Endothelial cell of umbilical vein (primary cell): ENCODE data around the gene S100P. TPM values are rescaled to one million over a fixed set of nuclear protein-coding genes. Genes with fewer than 3 reads are reported as not detected.

ENCODE experiments used
- BruUV-seq: library from RNA; stranded (reverse); fragments of 400-500 nt; replicated peaks from 2 replicates; lab custom pipeline; 2021; lab: Mats Ljungman, UMichigan
- CTCF ChIA-PET: fragments of 300-600, 350-600 bp; sonication (Branson Sonifier 250); formaldehyde crosslinking; loops from one replicate; lab custom pipeline; 2021; ENCODE audit warnings: antibody characterized with exemption, inconsistent platforms; lab: Charles Lee
- POLR2A ChIA-PET: fragments of 300-600, 350-600 bp; sonication (Branson Sonifier 250); formaldehyde crosslinking; loops from one replicate; lab custom pipeline; 2021; ENCODE audit warnings: antibody characterized with exemption, inconsistent platforms; lab: Charles Lee
- DNase-seq: peaks from one replicate; pipeline ENCODE4 v3.0.0-alpha.2; 2011; ENCODE audit warnings: low read depth, low spot score
- FAIRE-seq: peaks from 2 replicates; lab custom pipeline; 2011; peaks lifted over from hg19 to GRCh38; lab: Jason Lieb, UNC
- H2AFZ ChIP-seq: 2 replicates; pipeline ENCODE4 v1.6.0; 2012; ENCODE audit warnings: low read depth, low read length, control low read depth, inconsistent platforms
- H3K27ac ChIP-seq: 2 replicates; pipeline ENCODE4 v1.5.1; 2011; ENCODE audit warnings: low read depth, mild to moderate bottlenecking, control low read depth, low read length, moderate library complexity; ENCODE audit not compliant: insufficient read depth
- H3K27me3 ChIP-seq, 2 experiments: 2 replicates each; pipeline versions ENCODE4 v1.6.0 to v1.6.1; 2011; ENCODE audit warnings: low read length in 2 of 2, mixed read lengths in 1 of 2; ENCODE audit not compliant: control insufficient read depth in 2 of 2, insufficient read depth in 2 of 2
- H3K36me3 ChIP-seq, 2 experiments: 2 replicates in 1 of 2; 3 replicates in 1 of 2; pipeline ENCODE4 v1.5.1; 2011; ENCODE audit warnings: low read length in 2 of 2, mild to moderate bottlenecking in 1 of 2, moderate library complexity in 1 of 2; ENCODE audit not compliant: control insufficient read depth in 2 of 2, insufficient read depth in 2 of 2; ENCODE audit errors: extremely low read depth in 1 of 2
- H3K4me1 ChIP-seq: 3 replicates; pipeline ENCODE4 v1.5.1; 2011; ENCODE audit warnings: mild to moderate bottlenecking, low read length; ENCODE audit not compliant: control insufficient read depth, insufficient read depth; ENCODE audit errors: extremely low read depth
- H3K4me2 ChIP-seq: 2 replicates; pipeline ENCODE4 v1.6.1; 2011; ENCODE audit warnings: low read length, control low read depth, mixed read lengths; ENCODE audit not compliant: insufficient read depth
- H3K4me3 ChIP-seq, 3 experiments: fragments of 200-600 bp in 1 of 3; sonication (generic), shearing (Covaris generic) in 1 of 3; replicated peaks in 1 of 3; 2 replicates each; pipeline ENCODE4 v1.5.1; 2011 to 2016; ENCODE audit warnings: control low read depth in 3 of 3, low read length in 3 of 3, mild to moderate bottlenecking in 2 of 3, inconsistent platforms in 1 of 3, low read depth in 1 of 3, moderate library complexity in 1 of 3; ENCODE audit not compliant: insufficient read depth in 1 of 3
- H3K79me2 ChIP-seq: 2 replicates; pipeline ENCODE4 v1.6.0; 2012; ENCODE audit warnings: low read length, inconsistent platforms; ENCODE audit not compliant: control insufficient read depth, insufficient read depth
- H3K9ac ChIP-seq: replicated peaks from 2 replicates; pipeline ENCODE3; 2011; ENCODE audit warnings: low read length, control low read depth; ENCODE audit not compliant: insufficient read depth; ENCODE audit errors: extremely low read depth
- H3K9me1 ChIP-seq: replicated peaks from 3 replicates; pipeline ENCODE4 v1.6.0; 2011; ENCODE audit warnings: mild to moderate bottlenecking, low read length; ENCODE audit not compliant: control insufficient read depth, insufficient read depth; ENCODE audit errors: extremely low read depth
- H3K9me3 ChIP-seq: replicated peaks from 2 replicates; pipeline ENCODE4 v1.5.1; 2012; ENCODE audit warnings: low read length, inconsistent platforms; ENCODE audit not compliant: control insufficient read depth, insufficient read depth
- H4K20me1 ChIP-seq: replicated peaks from 2 replicates; pipeline ENCODE3; 2011; ENCODE audit warnings: mild to moderate bottlenecking, low read length; ENCODE audit not compliant: control insufficient read depth, insufficient read depth; ENCODE audit errors: extremely low read depth
- CTCF ChIP-seq, 2 donors: IDR thresholded peaks; 1 replicate in 1 of 2; 2 replicates in 1 of 2; pipeline ENCODE4 v1.5.1; 2011; ENCODE audit warnings: low read length in 2 of 2, mild to moderate bottlenecking in 2 of 2, moderate library complexity in 2 of 2, control low read depth in 1 of 2, inconsistent platforms in 1 of 2, low read depth in 1 of 2; ENCODE audit not compliant: insufficient read depth in 1 of 2; ENCODE audit errors: extremely low read depth in 1 of 2
- EZH2 ChIP-seq: IDR thresholded peaks from 2 replicates; pipeline ENCODE4 v1.6.1; 2012; ENCODE audit warnings: borderline replicate concordance, low read depth, mild to moderate bottlenecking, moderate library complexity, low read length, inconsistent platforms; ENCODE audit not compliant: severe bottlenecking
- FOS ChIP-seq: IDR thresholded peaks from 2 replicates; pipeline ENCODE4 v1.6.1; 2011; ENCODE audit warnings: mild to moderate bottlenecking, low read length, moderate library complexity, borderline replicate concordance; ENCODE audit not compliant: insufficient read depth
- GATA2 ChIP-seq: IDR thresholded peaks from 2 replicates; pipeline ENCODE4 v1.7.0; 2011; ENCODE audit warnings: low read depth, mild to moderate bottlenecking, moderate library complexity, mixed read lengths, low read length; ENCODE audit not compliant: insufficient read length, insufficient read depth
- JUN ChIP-seq: IDR thresholded peaks from 2 replicates; pipeline ENCODE4 v1.6.1; 2011; ENCODE audit warnings: borderline replicate concordance, low read depth; ENCODE audit not compliant: insufficient read length, insufficient read depth
- MAX ChIP-seq: IDR thresholded peaks from 2 replicates; pipeline ENCODE4 v1.6.1; 2011; ENCODE audit not compliant: insufficient read depth, insufficient read length
- MYC ChIP-seq: IDR thresholded peaks from one replicate; pipeline ENCODE4 v1.6.1; 2011; ENCODE audit warnings: mild to moderate bottlenecking, low read depth, low read length
- POLR2A ChIP-seq: IDR thresholded peaks from 2 replicates; pipeline ENCODE4 v1.6.1; 2012; ENCODE audit warnings: low read depth, mild to moderate bottlenecking, control low read depth, low read length
- POLR2AphosphoS5 ChIP-seq: IDR thresholded peaks from 2 replicates; pipeline ENCODE4 v1.6.1; 2012; ENCODE audit warnings: low read depth, mild to moderate bottlenecking, control low read depth, low read length, moderate library complexity; ENCODE audit not compliant: insufficient read depth
- dilution Hi-C: fragments of 300-500 bp; cut with MboI; formaldehyde crosslinking; loops from one replicate; pipeline ENCODE4 v1.15.0; 2019; ENCODE audit warnings: low sequenced_read_pairs; ENCODE audit not compliant: extremely low pct_ligation_motif_present
- intact Hi-C: fragments of 100-400 bp; cut with micrococcal nuclease; formaldehyde crosslinking; loops from one replicate; pipeline ENCODE4 v1.10.0; 2022
- polyA plus RNA-seq, 4 experiments: library from polyadenylated mRNA; depleted of rRNA in 3 of 4; stranded (reverse) in 3 of 4; unstranded in 1 of 4; fragments of >200 nt; gene quantifications; 2 replicates each; pipeline versions ENCODE4 v1.2.1 to v1.2.3, GENCODE V29; 2011 to 2012; ENCODE audit warnings: missing spikeins in 1 of 4
- total RNA-seq: library from RNA; stranded (reverse); gene quantifications from 2 replicates; pipeline ENCODE4 v1.2.3, GENCODE V29; 2021

S100P gene
- total and polyA plus RNA-seq, 2 donors (not counting 3 experiments of a cell fraction or from before 2014, with no cell fraction given) = not detected

- Histone ChIP-seq H3K4me1 (peaks cover 10% of the 10 kb centered on the region), H3K9me3 (no peaks in the 10 kb centered on the region), H2AFZ (no peak overlapping the region), H3K4me3 (no peak overlapping the region), H3K9ac (no peak overlapping the region), H3K4me2 (no peak overlapping the region), H3K9me1 (no peaks in the 10 kb centered on the region), H3K36me3 (no peaks in the 10 kb centered on the region), H4K20me1 (no peaks in the 10 kb centered on the region), H3K27me3 (no peaks in the 10 kb centered on the region), H3K27ac (no peak overlapping the region), H3K79me2 (peaks cover 15% of the 10 kb centered on the region)
- intact Hi-C loops = loop anchor here (1.0 to 2.0 kb wide), 4 partner anchors 63 to 351 kb away; partner anchors contain the start of gene KIAA0232
- CTCF ChIA-PET = interaction anchor here (1.0 to 6.7 kb wide), 20 partner anchors 8 to 364 kb away, joined by 3 to 353 read pairs (median 3); partner anchors contain the start of gene MRFAP1L1
- dilution Hi-C loops = no loop called here
- POLR2A ChIA-PET = no interaction called here
- BruUV-seq = no TSS peak
- FAIRE-seq (no peak), DNase-seq (no peak)
- no peak for TF ChIP-seq POLR2A
- no peak for TF ChIP-seq MAX
- no peak for TF ChIP-seq GATA2
- TF ChIP-seq CTCF (IDR thresholded peaks at IDR 0.05; ENCODE audit: extremely low read depth in 1 of 2, insufficient read depth in 1 of 2, low read depth in 1 of 2, low read length in 2 of 2) = no peak
- TF ChIP-seq EZH2 = no peak
- no peak for TF ChIP-seq MYC
- TF ChIP-seq FOS = no peak
- no peak for TF ChIP-seq JUN
- no peak for TF ChIP-seq POLR2AphosphoS5
Measured at GRCh38 chr4:6719611-6720179, 26.0 kb downstream of the S100P start.
